ENCODE measurements around the gene MED16. TPM values are rescaled to one million over a fixed set of nuclear protein-coding genes. Genes with fewer than 3 reads are reported as not detected.
A peak's percentile ranks its signal among the peaks of the same experiment; 100 is the strongest.

Gene MED16
- total RNA-seq, 1 experiment from 2014 or later: 20.4 TPM

GRCh38 chr19:871446-872265, 21.3 kb downstream of the MED16 start:
- no peaks in the 10 kb centered on the region for H3K9me3 ChIP-seq
- no peak for DNase-seq
- peaks cover 5% of the 10 kb centered on the region; the same call in 1 of the 2 replicates for H3K36me3 ChIP-seq
- no peaks in the 10 kb centered on the region for H3K27me3 ChIP-seq
- no peak overlapping the region for H3K4me3 ChIP-seq

GRCh38 chr19:870963-871401, 22.0 kb downstream of the MED16 start:
- Histone ChIP-seq H3K36me3 (peaks cover 5% of the 10 kb centered on the region; the same call in 1 of the 2 replicates), H3K4me3 (no peak overlapping the region), H3K27me3 (no peaks in the 10 kb centered on the region), H3K9me3 (no peaks in the 10 kb centered on the region)
- DNase-seq: no peak

- Histone ChIP-seq H3K36me3 (peaks cover 5% of the 10 kb centered on the region; the same call in 1 of the 2 replicates), H3K27me3 (no peaks in the 10 kb centered on the region), H3K9me3 (no peaks in the 10 kb centered on the region), H3K4me3 (no peak overlapping the region)
- DNase-seq: no peak
These were observed 22.7 kb downstream of the MED16 start for GRCh38 chr19:870314-870713.

- Histone ChIP-seq H3K4me3 (no peak overlapping the region), H3K36me3 (peaks cover 5% of the 10 kb centered on the region; the same call in 1 of the 2 replicates), H3K9me3 (no peaks in the 10 kb centered on the region), H3K27me3 (no peaks in the 10 kb centered on the region)
- DNase-seq: peak; percentile 79
These were observed 23.5 kb downstream of the MED16 start for GRCh38 chr19:869245-870177.

GRCh38 chr19:868458-869244, 24.3 kb downstream of the MED16 start:
- Histone ChIP-seq H3K9me3 (no peaks in the 10 kb centered on the region), H3K36me3 (peaks cover 5% of the 10 kb centered on the region; the same call in 1 of the 2 replicates), H3K4me3 (no peak overlapping the region), H3K27me3 (no peaks in the 10 kb centered on the region)
- DNase-seq: no peak

GRCh38 chr19:867855-868457, 25.0 kb downstream of the MED16 start:
- Histone ChIP-seq H3K36me3 (peaks cover 5% of the 10 kb centered on the region; the same call in 1 of the 2 replicates), H3K4me3 (no peak overlapping the region), H3K9me3 (no peaks in the 10 kb centered on the region), H3K27me3 (no peaks in the 10 kb centered on the region)
- no peak for DNase-seq

GRCh38 chr19:867301-867793, 25.6 kb downstream of the MED16 start:
- peaks cover 5% of the 10 kb centered on the region; the same call in 1 of the 2 replicates for H3K36me3 ChIP-seq
- H3K4me3 ChIP-seq: no peak overlapping the region
- H3K9me3 ChIP-seq: no peaks in the 10 kb centered on the region
- no peaks in the 10 kb centered on the region for H3K27me3 ChIP-seq
- no peak for DNase-seq

- Histone ChIP-seq H3K9me3 (no peaks in the 10 kb centered on the region), H3K36me3 (peaks cover 5% of the 10 kb centered on the region; the same call in 1 of the 2 replicates), H3K4me3 (no peak overlapping the region), H3K27me3 (no peaks in the 10 kb centered on the region)
- no peak for DNase-seq
These were observed 26.2 kb downstream of the MED16 start for GRCh38 chr19:866769-867300.

GRCh38 chr19:863315-863620, 29.7 kb downstream of the MED16 start:
- H3K27me3 ChIP-seq: no peaks in the 10 kb centered on the region; the same call in 1 of the 2 replicates
- DNase-seq: no peak
- H3K9me3 ChIP-seq: no peaks in the 10 kb centered on the region
- H3K36me3 ChIP-seq: no peaks in the 10 kb centered on the region
- H3K4me3 ChIP-seq: no peak overlapping the region

- DNase-seq: peak; percentile 40
- no peaks in the 10 kb centered on the region for H3K9me3 ChIP-seq
- no peaks in the 10 kb centered on the region for H3K36me3 ChIP-seq
These were observed 30.2 kb downstream of the MED16 start for GRCh38 chr19:862581-863314.

GRCh38 chr19:861756-862580, 31.0 kb downstream of the MED16 start:
- H3K9me3 ChIP-seq: no peaks in the 10 kb centered on the region
- DNase-seq: no peak
- no peaks in the 10 kb centered on the region; the same call in 1 of the 2 replicates for H3K27me3 ChIP-seq
- no peak overlapping the region for H3K4me3 ChIP-seq
- H3K36me3 ChIP-seq: no peaks in the 10 kb centered on the region

More at GRCh38 chr19:862581-863314, 30.2 kb downstream of the MED16 start:
- no peak overlapping the region for H3K4me3 ChIP-seq
- no peaks in the 10 kb centered on the region; the same call in 1 of the 2 replicates for H3K27me3 ChIP-seq

GRCh38 chr19:861141-861755, 31.7 kb downstream of the MED16 start:
- Histone ChIP-seq H3K27me3 (no peaks in the 10 kb centered on the region; the same call in 1 of the 2 replicates), H3K4me3 (no peak overlapping the region), H3K36me3 (no peaks in the 10 kb centered on the region), H3K9me3 (no peaks in the 10 kb centered on the region)
- DNase-seq: no peak

- Histone ChIP-seq H3K9me3 (no peaks in the 10 kb centered on the region), H3K4me3 (no peak within 1 kb of the TSS), H3K27me3 (no peaks in the 10 kb centered on the region; the same call in 1 of the 2 replicates), H3K36me3 (no peaks in the 10 kb centered on the region)
- DNase-seq: no peak
These were observed 33.8 kb downstream of the MED16 start, which contains the start of gene CFD for GRCh38 chr19:858868-859843. TSS of gene CFD (plus strand) at chr19:859664. CDS start at chr19:859690, 26 bp downstream.

Data from MG63 (cell line).